Keratinocyte (primary cell): ENCODE results near the gene FAM3B. TPM values are rescaled to one million over a fixed set of nuclear protein-coding genes. Genes with fewer than 3 reads are reported as not detected.

Experiments used
- DNase-seq: peaks from one replicate; pipeline ENCODE4 v3.0.0-alpha.2; 2011; ENCODE audit warnings: low read depth, missing footprints, low spot score
- FAIRE-seq: peaks from 2 replicates; lab custom pipeline; 2011; peaks lifted over from hg19 to GRCh38; lab: Jason Lieb, UNC
- H2AFZ ChIP-seq: 2 replicates; pipeline ENCODE4 v1.6.0; 2012; ENCODE audit warnings: low read length, control low read depth, inconsistent platforms; ENCODE audit not compliant: control insufficient read depth
- H3K27ac ChIP-seq: 2 replicates; pipeline ENCODE4 v1.5.1; 2011; ENCODE audit warnings: low read length; ENCODE audit not compliant: control insufficient read depth, insufficient read depth
- H3K27me3 ChIP-seq: 3 replicates; pipeline ENCODE4 v1.6.0; 2011; ENCODE audit warnings: low read length; ENCODE audit not compliant: control insufficient read depth, insufficient read depth; ENCODE audit errors: extremely low read depth
- H3K36me3 ChIP-seq, 2 experiments: 2 replicates in 1 of 2; 3 replicates in 1 of 2; pipeline ENCODE4 v1.5.1; 2011; ENCODE audit warnings: low read length in 2 of 2, mild to moderate bottlenecking in 1 of 2; ENCODE audit not compliant: control insufficient read depth in 2 of 2, insufficient read depth in 2 of 2; ENCODE audit errors: extremely low read depth in 1 of 2
- H3K4me1 ChIP-seq: 3 replicates; pipeline ENCODE4 v1.5.1; 2011; ENCODE audit warnings: low read length; ENCODE audit not compliant: control insufficient read depth, insufficient read depth; ENCODE audit errors: extremely low read depth
- H3K4me2 ChIP-seq: 3 replicates; pipeline ENCODE4 v1.6.0; 2011; ENCODE audit warnings: low read depth, low read length; ENCODE audit not compliant: control insufficient read depth, insufficient read depth; ENCODE audit errors: extremely low read depth
- H3K4me3 ChIP-seq, 3 experiments: fragments of 200-600 bp in 1 of 3; sonication (generic) in 1 of 3; 2 replicates in 2 of 3; 3 replicates in 1 of 3; pipeline ENCODE4 v1.5.1; 2011 to 2016; ENCODE audit warnings: low read length in 3 of 3, mild to moderate bottlenecking in 3 of 3, control low read depth in 2 of 3, inconsistent platforms in 1 of 3, low read depth in 1 of 3, mixed read lengths in 1 of 3, mixed run types in 1 of 3, moderate library complexity in 1 of 3; ENCODE audit not compliant: control insufficient read depth in 2 of 3, insufficient read depth in 2 of 3; ENCODE audit errors: extremely low read depth in 1 of 3
- H3K79me2 ChIP-seq: 2 replicates; pipeline ENCODE4 v1.6.0; 2012; ENCODE audit warnings: low read length; ENCODE audit not compliant: control insufficient read depth, insufficient read depth
- H3K9ac ChIP-seq: 3 replicates; pipeline ENCODE4 v1.6.0; 2011; ENCODE audit warnings: low read length; ENCODE audit not compliant: control insufficient read depth, insufficient read depth; ENCODE audit errors: extremely low read depth
- H3K9me1 ChIP-seq: 3 replicates; pipeline ENCODE4 v1.6.0; 2011; ENCODE audit warnings: low read length; ENCODE audit not compliant: control insufficient read depth, insufficient read depth; ENCODE audit errors: extremely low read depth
- H3K9me3 ChIP-seq: 2 replicates; pipeline ENCODE4 v1.5.1; 2012; ENCODE audit warnings: low read depth, low read length; ENCODE audit not compliant: control insufficient read depth
- H4K20me1 ChIP-seq: 3 replicates; pipeline ENCODE4 v1.6.0; 2011; ENCODE audit warnings: low read length; ENCODE audit not compliant: control insufficient read depth, insufficient read depth; ENCODE audit errors: extremely low read depth
- CTCF ChIP-seq, 3 experiments: IDR thresholded peaks in 1 of 3; conservative IDR thresholded peaks in 1 of 3; optimal IDR thresholded peaks in 1 of 3; 2 replicates in 2 of 3; 3 replicates in 1 of 3; pipeline versions ENCODE3 to v1.5.1; 2011; ENCODE audit warnings: low read length in 3 of 3, mild to moderate bottlenecking in 3 of 3, moderate library complexity in 2 of 3, control low read depth in 1 of 3, inconsistent platforms in 1 of 3; ENCODE audit not compliant: insufficient read depth in 2 of 3; ENCODE audit errors: extremely low read depth in 1 of 3
- EZH2 ChIP-seq: IDR thresholded peaks from one replicate; pipeline ENCODE4 v1.6.1; 2012; ENCODE audit warnings: inconsistent platforms, mild to moderate bottlenecking, low read length, moderate library complexity
- dilution Hi-C: fragments of 300-500 bp; cut with MboI; formaldehyde crosslinking; loops from one replicate; pipeline ENCODE4 v1.7.0; 2020; ENCODE audit warnings: low sequenced_read_pairs; ENCODE audit not compliant: extremely low pct_ligation_motif_present
- polyA plus RNA-seq, 5 experiments: library from polyadenylated mRNA; depleted of rRNA in 3 of 5; stranded (reverse) in 3 of 5; stranded (forward) in 1 of 5; unstranded in 1 of 5; fragments of >200 nt; gene quantifications; 1 replicate in 1 of 5; 2 replicates in 3 of 5; 3 replicates in 1 of 5; pipeline versions ENCODE4 v1.2.1 to v1.2.3, GENCODE V29; 2011 to 2012; ENCODE audit warnings: missing spikeins in 2 of 5, low read depth in 1 of 5, low replicate concordance in 1 of 5

Gene FAM3B
- polyA plus RNA-seq, 1 donor (not counting 4 experiments of a cell fraction or from before 2014, with no cell fraction given): not detected

GRCh38 chr21:41397471-41397891 is 80.9 kb downstream of the FAM3B start:
- Histone ChIP-seq H3K4me3 (no peak overlapping the region), H3K4me1 (peaks cover 4% of the 10 kb centered on the region), H3K36me3 (no peaks in the 10 kb centered on the region), H3K9me3 (no peaks in the 10 kb centered on the region), H3K79me2 (no peaks in the 10 kb centered on the region), H3K27me3 (peaks cover 4% of the 10 kb centered on the region), H4K20me1 (no peaks in the 10 kb centered on the region), H3K4me2 (no peak overlapping the region), H3K9ac (no peak overlapping the region), H2AFZ (no peak overlapping the region), H3K27ac (no peak overlapping the region), H3K9me1 (no peaks in the 10 kb centered on the region)
- no peak for DNase-seq
- no peak for FAIRE-seq
- dilution Hi-C loops: no loop called here
- TF ChIP-seq CTCF (optimal IDR thresholded peaks at IDR 0.05 in 1 of 3, IDR thresholded peaks at IDR 0.05 in 1 of 3, conservative IDR thresholded peaks at IDR 0.05 in 1 of 3; ENCODE audit: extremely low read depth in 1 of 3, insufficient read depth in 2 of 3, low read length in 3 of 3) (no peak), EZH2 (no peak)

GRCh38 chr21:41398251-41398650 is 81.7 kb downstream of the FAM3B start:
- H3K9me3 ChIP-seq: no peaks in the 10 kb centered on the region
- H3K79me2 ChIP-seq: no peaks in the 10 kb centered on the region
- dilution Hi-C loops: no loop called here
- DNase-seq (no peak), FAIRE-seq (no peak)
- no peak overlapping the region for H3K4me3 ChIP-seq
- no peak overlapping the region for H2AFZ ChIP-seq
- H3K9ac ChIP-seq: no peak overlapping the region
- no peak overlapping the region for H3K4me2 ChIP-seq
- no peaks in the 10 kb centered on the region for H4K20me1 ChIP-seq
- H3K27me3 ChIP-seq: peaks cover 4% of the 10 kb centered on the region
- H3K27ac ChIP-seq: no peak overlapping the region
- no peaks in the 10 kb centered on the region for H3K36me3 ChIP-seq
- peaks cover 4% of the 10 kb centered on the region for H3K4me1 ChIP-seq
- H3K9me1 ChIP-seq: no peaks in the 10 kb centered on the region
- TF ChIP-seq CTCF (optimal IDR thresholded peaks at IDR 0.05 in 1 of 3, IDR thresholded peaks at IDR 0.05 in 1 of 3, conservative IDR thresholded peaks at IDR 0.05 in 1 of 3; ENCODE audit: extremely low read depth in 1 of 3, insufficient read depth in 2 of 3, low read length in 3 of 3): no peak
- no peak for TF ChIP-seq EZH2
